ENCODE results near the gene ARFGAP1.
A peak's percentile ranks its signal among the peaks of the same experiment; 100 is the strongest.

The ARFGAP1 gene

DNA sequence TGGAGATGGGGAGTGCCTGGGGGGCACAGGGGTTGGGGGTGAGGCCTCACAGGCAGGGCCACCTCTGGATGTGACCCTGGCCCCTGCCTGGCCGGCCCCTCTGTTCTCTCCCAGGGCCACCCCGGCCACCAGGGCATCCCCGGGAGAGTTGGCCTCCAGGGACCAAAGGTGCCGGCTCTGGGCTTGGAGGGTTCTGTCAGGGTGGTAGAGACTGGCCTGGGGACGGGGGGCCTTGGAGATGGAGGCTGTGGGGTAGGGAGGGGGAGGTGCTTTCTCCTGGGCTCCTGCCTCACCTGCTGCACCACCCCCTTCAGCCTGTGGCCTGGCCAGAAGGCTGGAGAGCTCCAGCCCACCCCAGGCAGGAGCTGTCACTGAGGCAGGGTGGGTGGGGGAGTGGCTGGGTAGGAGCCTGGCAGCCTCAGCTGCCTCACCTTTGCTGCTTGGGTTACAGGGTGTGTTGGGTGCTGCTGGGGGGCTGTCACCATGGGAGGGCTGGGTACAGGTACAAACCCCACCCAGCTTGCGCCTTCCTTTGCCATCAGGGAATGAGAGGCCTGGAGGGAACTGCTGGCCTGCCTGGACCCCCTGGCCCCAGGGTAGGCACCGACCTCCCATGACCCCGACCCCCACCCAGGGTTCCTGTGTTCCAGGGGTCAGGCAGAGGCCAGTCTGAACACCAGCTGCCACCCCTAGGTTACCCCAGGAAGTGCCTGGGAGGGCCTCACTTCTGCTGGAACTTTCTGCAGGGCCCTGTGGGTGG is 53.1 kb downstream of the ARFGAP1 start:
- peaks cover 10% of the 10 kb centered on the region; the same call in 1 of the 2 replicates for H3K9me3 ChIP-seq (ENCODE audit: control insufficient read depth, insufficient read depth, low read length)
- peaks cover 14% of the 10 kb centered on the region for H3F3A ChIP-seq (ENCODE audit: control insufficient read depth, insufficient read depth)
- peak overlapping the region; percentile 45; the same call in 1 of the 2 replicates for H3K4me3 ChIP-seq (ENCODE audit: low read length)
- H3K36me3 ChIP-seq (ENCODE audit: control insufficient read depth, low read length), result no peaks in the 10 kb centered on the region
- no peak for TF ChIP-seq EZH2phosphoT487 (IDR thresholded peaks at IDR 0.05; ENCODE audit: borderline replicate concordance, low read length)
- TF ChIP-seq, protein P1, sequence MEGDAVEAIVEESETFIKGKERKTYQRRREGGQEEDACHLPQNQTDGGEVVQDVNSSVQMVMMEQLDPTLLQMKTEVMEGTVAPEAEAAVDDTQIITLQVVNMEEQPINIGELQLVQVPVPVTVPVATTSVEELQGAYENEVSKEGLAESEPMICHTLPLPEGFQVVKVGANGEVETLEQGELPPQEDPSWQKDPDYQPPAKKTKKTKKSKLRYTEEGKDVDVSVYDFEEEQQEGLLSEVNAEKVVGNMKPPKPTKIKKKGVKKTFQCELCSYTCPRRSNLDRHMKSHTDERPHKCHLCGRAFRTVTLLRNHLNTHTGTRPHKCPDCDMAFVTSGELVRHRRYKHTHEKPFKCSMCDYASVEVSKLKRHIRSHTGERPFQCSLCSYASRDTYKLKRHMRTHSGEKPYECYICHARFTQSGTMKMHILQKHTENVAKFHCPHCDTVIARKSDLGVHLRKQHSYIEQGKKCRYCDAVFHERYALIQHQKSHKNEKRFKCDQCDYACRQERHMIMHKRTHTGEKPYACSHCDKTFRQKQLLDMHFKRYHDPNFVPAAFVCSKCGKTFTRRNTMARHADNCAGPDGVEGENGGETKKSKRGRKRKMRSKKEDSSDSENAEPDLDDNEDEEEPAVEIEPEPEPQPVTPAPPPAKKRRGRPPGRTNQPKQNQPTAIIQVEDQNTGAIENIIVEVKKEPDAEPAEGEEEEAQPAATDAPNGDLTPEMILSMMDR (IDR thresholded peaks at IDR 0.05; ENCODE audit: low read depth, low read length, poor library complexity, severe bottlenecking), result no peak
- H3K27ac ChIP-seq (ENCODE audit: low read depth, low read length), result peak overlapping the region; percentile 83
- peaks cover 5% of the 10 kb centered on the region; the same call in 1 of the 2 replicates for H3K27me3 ChIP-seq (ENCODE audit: control insufficient read depth, low read length)
- no peaks in the 10 kb centered on the region for H3K79me2 ChIP-seq (ENCODE audit: control insufficient read depth, low read length)
- H3K4me1 ChIP-seq (ENCODE audit: control insufficient read depth, low read length), result peaks cover 23% of the 10 kb centered on the region
- no peaks in the 10 kb centered on the region for H3K9me2 ChIP-seq (replicated peaks; ENCODE audit: control insufficient read depth, low read length)
- H4K20me1 ChIP-seq (ENCODE audit: control insufficient read depth, insufficient read depth, low read depth, low read length), result no peaks in the 10 kb centered on the region
- H3K4me2 ChIP-seq (ENCODE audit: low read length), result peak overlapping the region; percentile 43

DNA sequence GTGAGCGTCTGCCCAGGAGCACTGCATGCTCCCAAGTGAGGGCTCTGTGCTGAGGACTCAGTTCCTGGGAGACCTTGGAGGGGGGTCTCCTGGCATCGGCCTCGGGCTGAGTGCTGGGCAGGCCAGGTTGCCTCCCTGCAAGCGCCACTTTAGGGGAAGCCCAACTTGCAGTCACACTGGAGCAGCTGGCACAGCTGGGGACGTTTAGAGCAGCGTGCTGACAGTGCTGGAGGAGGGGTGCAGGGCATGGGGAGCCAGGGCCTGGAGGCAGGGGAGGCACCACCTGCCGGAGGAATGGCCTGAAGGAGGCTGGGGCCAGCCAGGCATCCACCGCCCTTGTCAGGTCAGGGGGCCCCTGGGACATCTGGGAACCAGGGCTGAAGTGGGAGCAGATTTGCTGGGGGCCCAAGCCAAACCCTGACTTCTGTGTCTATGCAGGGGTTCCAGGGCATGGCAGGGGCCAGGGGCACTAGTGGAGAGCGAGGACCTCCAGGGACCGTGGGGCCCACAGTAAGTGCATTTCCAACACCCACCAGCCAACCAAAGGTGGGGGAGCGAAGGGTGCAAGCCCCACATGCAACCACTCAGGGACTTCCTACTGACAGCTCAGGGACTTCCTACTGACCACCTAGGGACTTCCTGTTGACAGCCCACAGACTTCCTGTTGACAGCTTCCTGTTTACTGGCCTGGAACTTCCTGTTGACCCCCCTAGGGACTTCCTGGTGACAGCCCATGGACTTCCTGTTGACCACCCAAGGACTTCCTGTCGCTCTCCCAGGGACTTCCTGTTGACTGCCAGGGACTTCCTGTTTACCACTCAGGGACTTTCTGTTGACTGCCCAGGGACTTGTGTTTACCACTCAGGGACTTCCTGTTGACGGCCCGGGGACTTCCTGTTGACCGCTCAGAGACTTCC is 54.0 kb downstream of the ARFGAP1 start:
- TF ChIP-seq, protein P1 (IDR thresholded peaks at IDR 0.05; ENCODE audit: low read depth, low read length, poor library complexity, severe bottlenecking), result no peak
- TF ChIP-seq EZH2phosphoT487 (IDR thresholded peaks at IDR 0.05; ENCODE audit: borderline replicate concordance, low read length), result no peak
- peak overlapping the region; percentile 43 for H3K4me2 ChIP-seq (ENCODE audit: low read length)

DNA sequence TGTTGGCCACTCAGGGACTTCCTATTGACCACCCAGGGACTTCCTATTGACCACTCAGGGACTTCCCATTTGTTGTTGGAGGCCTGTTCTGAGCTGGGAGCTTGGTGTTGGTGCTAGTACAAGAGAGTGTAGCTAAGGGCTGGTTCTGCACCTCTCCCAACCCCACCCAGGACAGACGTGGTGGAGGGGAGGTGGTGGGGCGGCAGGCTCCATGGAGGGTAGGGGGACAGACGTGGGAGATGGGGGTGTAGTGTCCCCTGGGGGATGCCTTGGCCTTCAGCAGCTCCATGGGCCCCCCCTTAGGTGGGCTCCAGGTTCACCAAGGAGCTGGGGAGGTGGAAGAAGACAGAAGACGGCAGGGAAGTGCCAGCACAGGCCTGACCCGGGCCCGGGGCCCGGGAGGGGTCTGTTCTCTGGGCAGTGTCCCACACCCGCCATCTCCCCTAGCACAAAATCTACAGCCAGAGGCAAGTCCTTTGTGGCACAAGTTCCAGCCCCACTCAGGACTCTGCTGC is 54.7 kb downstream of the ARFGAP1 start:
- H3K27me3 ChIP-seq (ENCODE audit: control insufficient read depth, low read length), result peaks cover 5% of the 10 kb centered on the region; the same call in 1 of the 2 replicates
- peaks cover 14% of the 10 kb centered on the region; the same call in 1 of the 2 replicates for H3K9me3 ChIP-seq (ENCODE audit: control insufficient read depth, insufficient read depth, low read length)
- H3K4me2 ChIP-seq (ENCODE audit: low read length), result no peak overlapping the region
- no peak for TF ChIP-seq EZH2phosphoT487 (IDR thresholded peaks at IDR 0.05; ENCODE audit: borderline replicate concordance, low read length)
- TF ChIP-seq, protein P1 (IDR thresholded peaks at IDR 0.05; ENCODE audit: low read depth, low read length, poor library complexity, severe bottlenecking), result no peak
- no peaks in the 10 kb centered on the region for H3K9me2 ChIP-seq (replicated peaks; ENCODE audit: control insufficient read depth, low read length)
- H3K27ac ChIP-seq (ENCODE audit: low read depth, low read length), result peak overlapping the region; percentile 83
- H3K79me2 ChIP-seq (ENCODE audit: control insufficient read depth, low read length), result no peaks in the 10 kb centered on the region
- peaks cover 14% of the 10 kb centered on the region for H3F3A ChIP-seq (ENCODE audit: control insufficient read depth, insufficient read depth)
- peaks cover 23% of the 10 kb centered on the region for H3K4me1 ChIP-seq (ENCODE audit: control insufficient read depth, low read length)
- H3K36me3 ChIP-seq (ENCODE audit: control insufficient read depth, low read length), result no peaks in the 10 kb centered on the region
- no peaks in the 10 kb centered on the region for H4K20me1 ChIP-seq (ENCODE audit: control insufficient read depth, insufficient read depth, low read depth, low read length)
- no peak overlapping the region for H3K4me3 ChIP-seq (ENCODE audit: low read length)

More for the DNA sequence above, 54.0 kb downstream of the ARFGAP1 start:
- Histone ChIP-seq H3K27me3 (ENCODE audit: control insufficient read depth, low read length) (peaks cover 5% of the 10 kb centered on the region; the same call in 1 of the 2 replicates), H3K79me2 (ENCODE audit: control insufficient read depth, low read length) (no peaks in the 10 kb centered on the region), H3K4me1 (ENCODE audit: control insufficient read depth, low read length) (peaks cover 23% of the 10 kb centered on the region), H3K4me3 (ENCODE audit: low read length) (peak overlapping the region; percentile 45), H3K9me2 (replicated peaks; ENCODE audit: control insufficient read depth, low read length) (no peaks in the 10 kb centered on the region), H3K27ac (ENCODE audit: low read depth, low read length) (peak overlapping the region; percentile 83), H3K36me3 (ENCODE audit: control insufficient read depth, low read length) (no peaks in the 10 kb centered on the region), H4K20me1 (ENCODE audit: control insufficient read depth, insufficient read depth, low read depth, low read length) (no peaks in the 10 kb centered on the region), H3K9me3 (ENCODE audit: control insufficient read depth, insufficient read depth, low read length) (peaks cover 10% of the 10 kb centered on the region; the same call in 1 of the 2 replicates), H3F3A (ENCODE audit: control insufficient read depth, insufficient read depth) (peaks cover 14% of the 10 kb centered on the region)

Data from DOHH2 (cell line).